Endodermal cell (in vitro differentiated cells): ENCODE results near the gene FAM3D. TPM values are rescaled to one million over a fixed set of nuclear protein-coding genes. Genes with fewer than 3 reads are reported as not detected.

ENCODE experiments used
- DNase-seq: peaks from one replicate; pipeline ENCODE4 v3.0.0-alpha.2; 2017
- H3K27ac ChIP-seq: 2 replicates; pipeline ENCODE4 v1.5.1; 2013; ENCODE audit warnings: mild to moderate bottlenecking, low read depth, low read length, moderate library complexity
- H3K27me3 ChIP-seq: 2 replicates; pipeline ENCODE4 v1.6.1; 2013; ENCODE audit warnings: mild to moderate bottlenecking, low read length, moderate library complexity; ENCODE audit not compliant: insufficient read depth, control insufficient read depth, poor library complexity, severe bottlenecking
- H3K36me3 ChIP-seq: 2 replicates; pipeline ENCODE4 v1.7.0; 2013; ENCODE audit warnings: mild to moderate bottlenecking, low read length, moderate library complexity; ENCODE audit not compliant: control insufficient read depth, insufficient read depth
- H3K4me1 ChIP-seq: one replicate; pipeline ENCODE4 v1.7.0; 2013; ENCODE audit warnings: low read length; ENCODE audit not compliant: control insufficient read depth, insufficient read depth
- H3K4me3 ChIP-seq: 2 replicates; pipeline ENCODE4 v1.5.1; 2013; ENCODE audit warnings: mild to moderate bottlenecking, low read length, moderate library complexity
- H3K9ac ChIP-seq: 2 replicates; pipeline ENCODE4 v1.6.1; 2013; ENCODE audit warnings: mild to moderate bottlenecking, low read length, moderate library complexity; ENCODE audit not compliant: poor library complexity, severe bottlenecking; ENCODE audit errors: extremely low read depth
- H3K9me3 ChIP-seq: 2 replicates; pipeline ENCODE4 v1.6.1; 2013; ENCODE audit warnings: mild to moderate bottlenecking, low read length, moderate library complexity; ENCODE audit not compliant: control insufficient read depth
- H3K27ac Mint-ChIP-seq: 2 replicates; pipeline ENCODE4 v1.8.0; 2020; ENCODE audit warnings: mixed read lengths
- H3K27me3 Mint-ChIP-seq: 2 replicates; pipeline ENCODE4 v1.8.0; 2021; ENCODE audit warnings: mild to moderate bottlenecking, mixed read lengths; ENCODE audit not compliant: insufficient read depth
- H3K36me3 Mint-ChIP-seq: 2 replicates; pipeline ENCODE4 v1.8.0; 2020; ENCODE audit warnings: low read depth, mixed read lengths
- H3K4me1 Mint-ChIP-seq: 2 replicates; pipeline ENCODE4 v1.8.0; 2020; ENCODE audit warnings: mixed read lengths
- H3K4me3 Mint-ChIP-seq: 2 replicates; pipeline ENCODE4 v1.8.0; 2020; ENCODE audit warnings: mild to moderate bottlenecking, moderate library complexity, mixed read lengths
- H3K9me3 Mint-ChIP-seq: 2 replicates; pipeline ENCODE4 v1.8.0; 2020; ENCODE audit warnings: mild to moderate bottlenecking, mixed read lengths
- CTCF ChIP-seq: fragments of 200-600 bp; sonication (generic); conservative IDR thresholded peaks from 2 replicates; pipeline ENCODE4 v1.5.0; 2021; ENCODE audit warnings: antibody characterized with exemption, mild to moderate bottlenecking
- WGBS, 2 experiments: methylation state at CpG; one replicate each; pipeline versions ENCODE4 v1.1.5 to v1.1.7; 2013; ENCODE audit warnings: missing lambda C conversion rate in 2 of 2, mixed read lengths in 1 of 2; ENCODE audit not compliant: insufficient coverage in 1 of 2, insufficient read length in 1 of 2; 5-methylcytosine and 5-hydroxymethylcytosine counted together
- total RNA-seq, 2 donors: library from RNA; stranded (reverse); fragmentation: NEBNext Ultra II Directional in 1 of 2; extraction: Animal tissue kit (Norgen Biotek cat#: 25700) in 1 of 2; gene quantifications; 2 replicates in 1 of 2; 3 replicates in 1 of 2; pipeline ENCODE4 v1.2.1, GENCODE V29; 2021

The FAM3D gene
- total RNA-seq, 2 donors from 2014 or later: not detected

- H3K4me1 Mint-ChIP-seq: no peaks in the 10 kb centered on the region
- no peaks in the 10 kb centered on the region for H3K27me3 ChIP-seq
- no peak overlapping the region for H3K27ac ChIP-seq
- peaks cover 20% of the 10 kb centered on the region for H3K9me3 Mint-ChIP-seq
- H3K36me3 Mint-ChIP-seq: no peaks in the 10 kb centered on the region
- H3K4me3 Mint-ChIP-seq: no peak overlapping the region
- WGBS, 2 experiments: 89 to 91% methylated on average over 3 of the region's 3 CpGs
- H3K36me3 ChIP-seq: no peaks in the 10 kb centered on the region
- H3K9ac ChIP-seq: no peak overlapping the region
- no peak for TF ChIP-seq CTCF
- H3K27me3 Mint-ChIP-seq: peaks cover 14% of the 10 kb centered on the region
- DNase-seq: no peak
- no peaks in the 10 kb centered on the region for H3K9me3 ChIP-seq
- no peaks in the 10 kb centered on the region for H3K4me1 ChIP-seq
- H3K4me3 ChIP-seq: no peak overlapping the region
- H3K27ac Mint-ChIP-seq: no peak overlapping the region
Observed at GRCh38 chr3:58672880-58673279, 6.3 kb upstream of the FAM3D start.

- peaks cover 18% of the 10 kb centered on the region for H3K9me3 Mint-ChIP-seq
- Histone ChIP-seq H3K27me3 (no peaks in the 10 kb centered on the region), H3K9ac (no peak overlapping the region), H3K9me3 (no peaks in the 10 kb centered on the region), H3K27ac (no peak overlapping the region), H3K4me3 (no peak overlapping the region), H3K4me1 (no peaks in the 10 kb centered on the region), H3K36me3 (no peaks in the 10 kb centered on the region)
- no peak overlapping the region for H3K4me3 Mint-ChIP-seq
- TF ChIP-seq CTCF: no peak
- WGBS, 2 experiments: 89 to 90% methylated on average over 8 of the region's 8 CpGs
- no peaks in the 10 kb centered on the region for H3K36me3 Mint-ChIP-seq
- no peak overlapping the region for H3K27ac Mint-ChIP-seq
- H3K4me1 Mint-ChIP-seq: no peaks in the 10 kb centered on the region
- H3K27me3 Mint-ChIP-seq: peaks cover 14% of the 10 kb centered on the region
- no peak for DNase-seq
Observed at GRCh38 chr3:58672451-58672850, 5.9 kb upstream of the FAM3D start.

- Histone ChIP-seq H3K4me1 (no peaks in the 10 kb centered on the region), H3K4me3 (no peak overlapping the region), H3K36me3 (no peaks in the 10 kb centered on the region), H3K27me3 (no peaks in the 10 kb centered on the region), H3K27ac (no peak overlapping the region), H3K9me3 (no peaks in the 10 kb centered on the region), H3K9ac (no peak overlapping the region)
- peaks cover 10% of the 10 kb centered on the region for H3K27me3 Mint-ChIP-seq
- H3K4me3 Mint-ChIP-seq: no peak overlapping the region
- no peaks in the 10 kb centered on the region for H3K36me3 Mint-ChIP-seq
- TF ChIP-seq CTCF: no peak
- 83 to 86% methylated on average over 7 to 9 of the region's 9 CpGs for WGBS, 2 experiments
- H3K27ac Mint-ChIP-seq: no peak overlapping the region
- H3K9me3 Mint-ChIP-seq: peaks cover 11% of the 10 kb centered on the region
- H3K4me1 Mint-ChIP-seq: no peaks in the 10 kb centered on the region
- no peak for DNase-seq
Observed at GRCh38 chr3:58670506-58671135, 4.0 kb upstream of the FAM3D start.
